Measurements from ENCODE around the gene HOXB5.

HOXB5 gene

GRCh38 chr17:48601539-48602425, 8.2 kb upstream of the HOXB5 start:
- no peak for DNase-seq (ENCODE audit: low read depth)

- DNase-seq (ENCODE audit: low read depth), result no peak
Measured at GRCh38 chr17:48601207-48601538, 7.6 kb upstream of the HOXB5 start.

DNA sequence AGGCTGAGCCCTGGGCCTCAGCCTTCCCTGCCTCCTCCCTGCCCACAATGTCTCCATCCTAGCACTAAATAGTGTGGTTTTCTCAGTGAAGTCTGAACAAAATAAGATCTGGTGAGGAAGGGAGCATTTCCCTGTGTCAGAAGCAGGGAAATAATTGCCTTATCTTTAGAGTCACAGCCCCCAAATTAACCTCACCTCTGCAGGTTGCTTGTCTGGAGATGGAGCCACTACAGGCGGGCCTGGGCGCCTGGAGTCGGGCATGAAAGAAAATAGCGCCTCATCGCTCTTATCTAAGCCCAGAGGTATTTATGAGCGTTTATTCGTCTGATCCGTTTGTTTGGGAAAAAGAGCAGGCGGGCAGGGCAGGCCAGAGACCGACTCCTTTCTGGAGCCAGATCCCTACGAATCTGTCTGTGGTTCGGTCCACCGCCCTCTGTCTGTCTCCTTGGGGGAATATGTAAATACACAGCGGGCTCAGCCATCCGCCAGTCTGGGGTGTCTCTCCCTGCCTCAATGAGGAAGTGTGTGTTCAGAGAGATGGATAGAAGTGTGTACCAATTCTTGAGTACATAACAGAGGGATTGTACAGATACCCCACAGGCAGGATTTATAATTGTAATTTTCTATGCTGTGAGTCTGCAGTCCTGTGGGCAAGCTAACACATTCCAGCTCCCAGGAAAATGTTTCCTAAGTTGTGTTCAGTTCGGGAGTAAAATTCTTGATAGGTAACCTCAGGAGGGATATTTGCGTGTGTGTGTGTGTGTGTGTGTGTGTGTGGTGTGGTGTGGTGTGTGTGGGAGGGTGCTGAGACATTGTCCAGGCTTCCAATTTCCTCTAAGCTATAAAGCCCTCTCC, 6.9 kb upstream of the HOXB5 start:
- no peak for DNase-seq (ENCODE audit: low read depth)

- DNase-seq (ENCODE audit: low read depth), result no peak
Measured at GRCh38 chr17:48599354-48599753, 5.8 kb upstream of the HOXB5 start.

DNA sequence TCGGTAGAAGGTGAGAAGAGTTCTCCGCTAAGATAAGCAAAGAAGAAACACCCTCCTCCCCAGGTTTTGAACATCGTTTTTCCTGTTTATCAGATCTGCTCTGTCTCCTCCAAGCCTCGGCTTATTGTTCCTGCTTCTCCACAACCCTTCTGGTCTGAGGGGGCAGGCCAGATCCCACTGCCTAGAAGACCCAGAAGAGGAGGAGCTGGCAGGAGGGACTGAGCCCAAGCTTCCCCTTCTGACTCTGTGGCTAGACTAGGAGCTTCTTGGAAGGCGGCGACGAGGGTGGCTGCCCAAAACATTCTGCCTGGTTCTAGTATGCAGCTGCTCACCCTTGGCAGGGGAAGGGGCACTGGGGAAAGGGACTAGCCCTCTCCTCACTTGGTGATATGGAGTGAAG, 5.2 kb upstream of the HOXB5 start:
- no peak for DNase-seq (ENCODE audit: low read depth)

- no peak for DNase-seq (ENCODE audit: low read depth)
Measured at GRCh38 chr17:48597778-48598631, 4.4 kb upstream of the HOXB5 start.

DNA sequence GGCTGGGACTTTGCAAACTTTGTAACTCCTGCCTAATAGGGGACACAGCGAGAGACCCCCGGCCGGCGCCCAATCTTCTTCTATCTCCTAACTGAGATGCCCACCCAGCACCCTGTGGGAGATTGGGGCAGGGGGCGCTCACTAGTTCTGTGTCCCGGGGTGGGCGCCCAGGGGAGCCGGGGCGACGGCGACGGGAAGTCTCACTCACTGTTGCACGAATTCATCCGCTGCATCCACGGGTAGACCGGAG, 3.9 kb upstream of the HOXB5 start:
- no peak for DNase-seq (ENCODE audit: low read depth)

GRCh38 chr17:48596735-48597527, 3.4 kb upstream of the HOXB5 start:
- no peak for DNase-seq (ENCODE audit: low read depth)

DNA sequence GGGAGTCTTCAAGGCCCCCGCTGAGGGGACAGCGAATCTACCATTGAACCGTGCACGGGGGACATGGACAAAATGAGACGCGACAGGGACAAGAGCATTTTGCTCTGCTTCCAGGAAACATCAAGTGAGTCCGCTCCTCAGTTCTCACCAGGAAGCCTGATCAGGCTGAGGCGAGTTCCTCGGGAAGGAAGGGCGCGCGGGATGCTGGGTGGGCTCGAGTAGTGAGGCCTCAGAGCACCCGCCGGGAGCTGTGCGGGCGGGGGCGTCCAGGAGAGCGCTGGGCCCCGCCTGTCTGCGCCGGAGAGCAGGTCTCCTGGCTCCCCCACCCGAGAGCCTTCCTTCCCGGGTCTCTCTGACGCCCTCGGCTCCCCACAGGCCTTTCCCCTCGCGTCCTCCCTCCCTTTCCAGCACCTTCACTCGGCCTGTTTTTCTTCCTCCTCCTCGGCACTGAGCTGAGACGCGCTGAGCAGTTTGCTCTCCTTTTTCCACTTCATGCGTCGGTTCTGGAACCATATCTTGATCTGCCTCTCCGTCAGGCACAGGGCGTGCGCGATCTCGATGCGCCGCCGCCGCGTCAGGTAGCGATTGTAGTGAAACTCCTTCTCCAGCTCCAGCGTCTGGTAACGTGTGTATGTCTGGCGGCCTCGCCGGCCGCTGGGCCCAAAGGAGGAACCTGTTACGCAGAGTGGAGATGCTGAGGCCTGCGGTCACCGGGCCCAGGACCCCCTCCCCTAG, 2.6 kb upstream of the HOXB5 start:
- DNase-seq (ENCODE audit: low read depth), result no peak

- DNase-seq (ENCODE audit: low read depth), result no peak
Measured at GRCh38 chr17:48595278-48595999, 1.9 kb upstream of the HOXB5 start.

DNA sequence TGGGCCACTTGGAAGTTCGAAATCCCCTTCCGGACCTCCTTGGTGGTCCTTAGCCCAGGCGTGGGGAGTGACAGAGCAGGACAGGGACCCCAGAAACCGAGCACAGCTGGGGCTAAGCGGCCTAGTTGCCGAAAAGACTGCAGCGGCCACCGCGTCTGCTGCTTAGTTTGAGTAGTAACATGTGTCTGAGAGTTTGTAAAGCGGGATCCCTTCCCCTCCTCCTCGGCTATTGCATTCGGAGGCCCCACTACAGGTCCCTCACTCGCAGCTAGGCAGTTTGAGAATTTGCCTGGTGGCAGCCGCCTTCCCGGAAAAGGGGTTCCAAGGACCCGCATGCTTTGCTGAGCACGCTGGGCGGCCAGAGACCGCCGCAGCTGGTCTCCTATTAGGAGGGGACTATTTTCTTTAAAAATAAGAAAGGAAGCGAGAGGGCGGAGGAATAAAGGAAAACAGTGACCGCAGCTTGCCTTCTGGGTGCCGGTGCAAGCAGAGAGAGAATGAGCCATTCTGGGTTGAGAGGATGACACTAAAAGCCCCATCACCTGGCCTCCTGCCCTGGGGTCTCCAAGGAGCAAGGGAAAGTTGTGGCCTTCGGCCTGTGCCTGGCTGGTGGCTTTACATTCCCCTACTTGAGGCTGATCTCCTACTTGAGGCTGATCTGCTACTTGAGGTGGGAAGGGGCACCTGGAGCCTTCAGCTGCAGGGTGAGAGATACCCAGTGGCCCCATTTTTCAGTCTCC, 1.1 kb upstream of the HOXB5 start:
- DNase-seq (ENCODE audit: low read depth), result no peak

GRCh38 chr17:48593840-48594537, 410 bp upstream of the HOXB5 start:
- no peak for DNase-seq (ENCODE audit: low read depth)

DNA sequence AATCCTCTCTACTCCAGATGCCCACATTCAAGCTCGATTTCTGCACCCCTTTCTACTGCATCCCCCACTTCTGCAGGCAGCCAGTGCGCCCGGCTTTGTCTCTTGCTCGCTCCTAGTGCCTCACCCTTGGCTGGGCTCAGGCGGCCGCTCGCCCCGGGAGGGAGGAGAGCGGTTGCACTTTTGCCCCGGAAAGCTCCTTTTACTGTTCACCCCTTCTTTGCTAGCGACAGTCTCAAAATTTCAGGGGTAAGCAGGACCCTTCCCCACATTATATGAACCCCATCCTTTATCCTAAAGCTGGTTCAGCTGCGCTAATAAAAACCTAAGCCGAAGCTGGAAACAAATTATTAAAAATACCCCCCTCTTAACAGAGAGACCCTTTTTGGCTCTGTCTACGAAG, 1.0 kb downstream of the HOXB5 start:
- no peak for DNase-seq (ENCODE audit: low read depth)

DNA sequence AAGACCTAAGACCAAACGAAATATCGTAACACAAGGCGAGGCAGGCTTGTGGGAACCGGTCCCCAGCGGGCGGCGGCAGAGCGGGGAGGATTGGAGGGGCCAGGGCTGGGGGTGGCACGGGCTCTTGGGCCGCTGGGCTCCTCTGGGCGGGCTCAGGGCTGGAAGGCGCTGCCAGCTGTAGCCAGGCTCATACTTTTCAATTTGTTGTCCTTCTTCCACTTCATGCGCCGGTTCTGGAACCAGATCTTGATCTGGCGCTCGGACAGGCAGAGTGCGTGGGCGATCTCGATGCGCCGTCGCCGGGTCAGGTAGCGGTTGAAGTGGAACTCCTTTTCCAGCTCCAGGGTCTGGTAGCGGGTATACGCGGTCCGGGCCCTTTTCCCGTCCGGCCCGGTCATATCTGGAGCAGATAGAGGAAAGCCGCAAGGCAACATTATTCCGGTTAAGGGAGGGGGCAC, 1.5 kb downstream of the HOXB5 start:
- no peak for DNase-seq (ENCODE audit: low read depth)

DNA sequence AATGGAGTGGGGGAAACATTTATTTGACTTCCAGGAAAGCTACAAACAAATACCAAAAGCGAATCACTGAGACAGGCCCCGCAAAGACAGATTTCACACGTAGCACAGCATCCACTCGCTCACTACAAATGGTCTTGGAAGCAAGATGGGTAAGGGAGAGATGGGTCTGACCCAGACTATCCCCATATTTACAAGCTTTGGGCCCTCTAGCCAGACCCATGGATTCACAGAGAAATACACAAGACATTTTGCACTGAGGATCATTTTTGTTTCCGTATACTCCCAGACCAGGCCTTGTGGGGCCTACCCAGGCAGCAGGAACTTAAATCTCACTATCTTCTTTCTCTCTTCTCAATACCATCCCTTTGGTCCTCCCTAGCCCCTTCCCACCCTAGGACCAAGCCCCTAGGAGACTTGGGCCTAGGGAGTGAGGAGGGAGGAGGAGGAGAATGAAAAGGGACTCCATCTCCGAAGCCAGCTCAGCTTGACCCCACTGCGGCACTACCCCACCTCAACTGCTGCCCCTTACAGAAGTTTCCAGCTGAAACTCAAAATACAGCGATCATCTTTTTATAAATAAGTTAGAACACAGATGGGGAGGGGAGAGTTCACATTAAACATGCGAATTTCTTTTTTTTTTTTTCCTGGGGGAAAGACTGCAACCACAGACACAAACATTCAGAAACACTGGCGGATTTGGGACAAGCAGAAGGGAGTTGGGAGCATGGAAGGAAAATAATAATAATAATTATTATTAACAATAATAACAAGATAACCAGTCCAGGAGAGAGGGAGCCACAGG, 2.1 kb downstream of the HOXB5 start:
- DNase-seq (ENCODE audit: low read depth), result no peak

DNA sequence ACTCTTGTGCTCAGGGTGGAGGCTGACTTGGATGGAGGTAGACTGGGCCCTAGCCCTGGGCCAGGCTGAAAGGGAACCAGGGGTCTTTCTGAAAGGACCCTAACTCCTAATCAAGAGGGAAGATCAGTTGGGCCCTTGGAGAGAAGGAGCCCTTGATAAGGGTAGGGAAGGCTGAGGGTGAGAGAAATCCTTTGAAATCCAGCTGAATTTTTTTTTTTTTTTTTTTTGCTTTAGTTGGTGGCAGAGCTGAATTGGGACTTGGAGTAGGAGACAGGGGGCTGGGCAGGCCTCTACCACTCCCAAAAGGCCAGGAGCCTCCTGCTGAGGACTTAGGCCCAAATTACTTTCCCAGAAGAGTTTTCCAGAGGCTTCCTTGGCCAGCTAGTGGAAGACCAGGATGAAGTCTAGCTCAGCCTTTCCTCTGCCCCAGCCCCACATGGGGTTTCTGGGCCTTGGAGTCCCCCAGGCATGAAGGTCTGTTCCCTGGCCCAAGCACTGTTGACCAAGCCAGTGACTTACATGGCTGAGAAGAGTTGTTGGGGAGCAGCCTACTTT, 2.9 kb downstream of the HOXB5 start:
- DNase-seq (ENCODE audit: low read depth), result no peak

DNA sequence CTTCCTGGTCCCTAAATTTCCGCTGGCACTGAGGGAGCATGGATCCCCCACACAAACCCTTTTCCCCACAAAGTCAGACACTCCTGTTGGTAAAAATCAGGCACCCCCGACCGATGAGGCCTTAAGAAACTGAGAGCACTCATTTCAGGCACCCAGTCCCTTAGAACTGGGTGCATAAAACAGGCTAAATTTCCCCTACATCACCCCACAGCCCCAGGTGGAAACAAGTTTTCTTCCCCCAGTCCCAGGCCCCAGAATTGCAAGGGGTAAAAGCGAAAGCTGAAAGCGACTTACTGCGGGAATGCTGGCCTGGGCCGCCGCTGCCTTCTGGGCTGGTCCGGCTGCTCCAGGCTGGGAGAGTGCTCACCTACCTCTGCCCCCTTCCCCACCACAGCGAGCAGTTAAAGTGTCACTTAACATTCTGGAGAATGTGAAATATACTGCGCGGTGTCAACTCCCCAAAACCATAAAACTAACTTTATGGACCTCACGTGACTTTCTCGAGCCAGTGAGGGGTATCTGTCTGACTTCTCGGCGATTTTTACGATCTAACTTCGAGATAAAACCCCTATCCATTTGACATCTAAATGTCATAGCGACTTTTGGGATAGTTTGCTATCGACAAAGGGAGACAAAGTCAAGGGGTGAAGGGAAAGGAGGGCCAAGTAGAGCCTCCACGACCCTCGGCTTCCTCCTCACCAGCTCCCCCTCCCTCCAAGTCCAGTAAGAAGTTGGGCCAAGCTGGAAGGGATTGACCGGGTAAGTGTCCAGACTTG, 3.6 kb downstream of the HOXB5 start, which contains the start of gene HOXB3:
Gene HOXB3, minus strand, starts transcription at position 411 of the 776 bp plus-strand sequence. CDS start 37,767 bp downstream, outside the sequence.
- DNase-seq (ENCODE audit: low read depth), result no peak

Measured in non-pigmented ciliary epithelial cell (primary cell).